SK-N-SH treated with all-trans-retinoic acid at 6 μM for 48 hours (cell line): ENCODE results near the gene MCM8.

Experiments
- ARNTL ChIP-seq: fragments of 450-650 bp; formaldehyde crosslinking; IDR thresholded peaks from 2 replicates; pipeline ENCODE4 v1.5.0; 2020; ENCODE audit warnings: low read depth, mild to moderate bottlenecking, moderate library complexity, borderline replicate concordance
- CSDC2 ChIP-seq: fragments of 250-450 bp; sonication (Bioruptor Pico); IDR thresholded peaks from 2 replicates; pipeline ENCODE4 v1.5.0; 2020; ENCODE audit warnings: mild to moderate bottlenecking, moderate library complexity
- ISL1 ChIP-seq: fragments of 250-450 bp; sonication (Bioruptor Pico); IDR thresholded peaks from 2 replicates; pipeline ENCODE4 v2.1.2; 2022; ENCODE audit warnings: mild to moderate bottlenecking, moderate library complexity
- PATZ1 ChIP-seq: fragments of 250-450 bp; sonication (Bioruptor Pico); IDR thresholded peaks from 2 replicates; pipeline ENCODE4 v1.8.0; 2020; ENCODE audit warnings: mild to moderate bottlenecking, moderate library complexity, borderline replicate concordance
- POU6F1 ChIP-seq: fragments of 250-450 bp; sonication (Bioruptor Pico); IDR thresholded peaks from 2 replicates; pipeline ENCODE4 v1.8.0; 2021; ENCODE audit warnings: low read depth, mild to moderate bottlenecking, moderate library complexity, borderline replicate concordance
- RARB ChIP-seq: fragments of 250-450 bp; sonication (Bioruptor Pico); IDR thresholded peaks from 2 replicates; pipeline ENCODE4 v1.8.0; 2021; ENCODE audit warnings: mild to moderate bottlenecking, moderate library complexity
- ZFP3 ChIP-seq: fragments of 250-450 bp; sonication (Bioruptor Pico); IDR thresholded peaks from 2 replicates; pipeline ENCODE4 v1.5.0; 2020; ENCODE audit warnings: mild to moderate bottlenecking, moderate library complexity

GRCh38 chr20:5970381-5970780 is 19.9 kb downstream of the MCM8 start:
- no peak for TF ChIP-seq ARNTL
- TF ChIP-seq ISL1 (CRISPR knock-in tag): no peak
- TF ChIP-seq PATZ1: no peak
- no peak for TF ChIP-seq POU6F1
- no peak for TF ChIP-seq ZFP3 (CRISPR knock-in tag)
- TF ChIP-seq RARB (CRISPR knock-in tag): no peak
- TF ChIP-seq CSDC2 (CRISPR knock-in tag): no peak
